GM23338 (cell line): ENCODE measurements around the gene S1PR2. TPM values are rescaled to one million over a fixed set of nuclear protein-coding genes. Genes with fewer than 3 reads are reported as not detected.

Experiments
- ATAC-seq: fragments of 200-7000 bp; cut with Tn5 transposase; 3 replicates; pipeline ENCODE4 v1.9.1; 2020
- DNase-seq: peaks from one replicate; pipeline ENCODE4 v3.0.0-alpha.2; 2015; ENCODE audit warnings: low spot score
- H2AFZ ChIP-seq: fragments of 200-600 bp; sonication (generic); 2 replicates; pipeline ENCODE4 v1.8.0; 2016; ENCODE audit warnings: antibody characterized with exemption, mild to moderate bottlenecking, moderate library complexity
- H3F3A ChIP-seq: fragments of 200-600 bp; sonication (generic); replicated peaks from 2 replicates; pipeline ENCODE4 v1.8.0; 2017; ENCODE audit warnings: antibody characterized with exemption, mixed run types, low read depth
- H3K27ac ChIP-seq: fragments of 200-600 bp; sonication (generic); 2 replicates; pipeline ENCODE4 v1.6.1; 2016; ENCODE audit warnings: low read depth
- H3K27me3 ChIP-seq: fragments of 200-600 bp; sonication (generic); 2 replicates; pipeline ENCODE4 v1.8.0; 2016; ENCODE audit warnings: mild to moderate bottlenecking, mixed run types, moderate library complexity; ENCODE audit not compliant: insufficient read depth
- H3K36me3 ChIP-seq: fragments of 200-600 bp; sonication (generic); 2 replicates; pipeline ENCODE4 v1.8.0; 2016; ENCODE audit warnings: mild to moderate bottlenecking; ENCODE audit not compliant: insufficient read depth
- H3K4me1 ChIP-seq: fragments of 200-600 bp; sonication (generic); 2 replicates; pipeline ENCODE4 v1.8.0; 2016; ENCODE audit warnings: mild to moderate bottlenecking, moderate library complexity; ENCODE audit not compliant: insufficient read depth
- H3K4me2 ChIP-seq: fragments of 200-600 bp; sonication (generic); 2 replicates; pipeline ENCODE4 v1.7.1; 2017; ENCODE audit warnings: mixed run types
- H3K4me3 ChIP-seq: fragments of 200-600 bp; sonication (generic); 2 replicates; pipeline ENCODE4 v1.6.1; 2016; ENCODE audit warnings: mixed run types
- H3K79me2 ChIP-seq: fragments of 200-600 bp; sonication (generic); replicated peaks from 2 replicates; pipeline ENCODE4 v1.8.0; 2017; ENCODE audit warnings: mild to moderate bottlenecking; ENCODE audit not compliant: insufficient read depth
- H3K9me2 ChIP-seq: fragments of 200-600 bp; sonication (generic); 2 replicates; pipeline ENCODE4 v1.8.0; 2017; ENCODE audit not compliant: insufficient read depth
- H4K20me1 ChIP-seq: fragments of 200-600 bp; sonication (generic); replicated peaks from 2 replicates; pipeline ENCODE4 v1.8.0; 2017; ENCODE audit warnings: mild to moderate bottlenecking; ENCODE audit not compliant: insufficient read depth
- H3K27ac Mint-ChIP-seq: 2 replicates; pipeline ENCODE4 v1.8.0; 2020; ENCODE audit warnings: inconsistent platforms, mild to moderate bottlenecking, moderate library complexity, mixed read lengths
- H3K27me3 Mint-ChIP-seq: 3 replicates; pipeline ENCODE4 v1.8.0; 2022; ENCODE audit warnings: low read depth, mild to moderate bottlenecking, moderate library complexity, mixed read lengths, inconsistent platforms; ENCODE audit not compliant: insufficient read depth, poor library complexity
- H3K36me3 Mint-ChIP-seq: 3 replicates; pipeline ENCODE4 v1.8.0; 2021; ENCODE audit warnings: low read depth, mild to moderate bottlenecking, inconsistent platforms, moderate library complexity, mixed read lengths
- H3K4me1 Mint-ChIP-seq: 3 replicates; pipeline ENCODE4 v1.8.0; 2020; ENCODE audit warnings: mild to moderate bottlenecking, inconsistent platforms, mixed read lengths
- H3K4me3 Mint-ChIP-seq: 3 replicates; pipeline ENCODE4 v1.8.0; 2021; ENCODE audit warnings: moderate library complexity, mild to moderate bottlenecking, inconsistent platforms, mixed read lengths
- H3K9me3 Mint-ChIP-seq: 3 replicates; pipeline ENCODE4 v1.8.0; 2020; ENCODE audit warnings: moderate library complexity, mild to moderate bottlenecking, inconsistent platforms, mixed read lengths
- CREB1 ChIP-seq: fragments of 250-450 bp; sonication (Bioruptor Pico); IDR thresholded peaks from 2 replicates; pipeline ENCODE4 v1.5.0; 2020; ENCODE audit warnings: low read depth, mild to moderate bottlenecking, moderate library complexity
- ETS1 ChIP-seq: IDR thresholded peaks from 2 replicates; pipeline ENCODE4 v1.6.1; 2016; ENCODE audit warnings: antibody characterized with exemption
- EZH2 ChIP-seq: fragments of 200-600 bp; sonication (generic); IDR thresholded peaks from one replicate; pipeline ENCODE4 v1.8.0; 2017; ENCODE audit warnings: antibody characterized with exemption, mild to moderate bottlenecking, low read depth; ENCODE audit not compliant: unreplicated experiment
- EZH2phosphoT487 ChIP-seq: fragments of 200-600 bp; sonication (generic); IDR thresholded peaks from one replicate; pipeline ENCODE4 v1.8.1; 2018; ENCODE audit warnings: antibody characterized with exemption; ENCODE audit not compliant: unreplicated experiment
- JUNB ChIP-seq: IDR thresholded peaks from one replicate; pipeline ENCODE4 v1.6.1; 2016; ENCODE audit warnings: antibody characterized with exemption; ENCODE audit not compliant: unreplicated experiment
- NANOG ChIP-seq: IDR thresholded peaks from 2 replicates; pipeline ENCODE4 v1.6.1; 2016; ENCODE audit warnings: antibody characterized with exemption, borderline replicate concordance
- POLR2AphosphoS5 ChIP-seq: IDR thresholded peaks from 2 replicates; pipeline ENCODE4 v1.6.1; 2016; ENCODE audit warnings: antibody characterized with exemption, low read depth
- REST ChIP-seq: IDR thresholded peaks from one replicate; pipeline ENCODE4 v1.6.1; 2018; ENCODE audit warnings: antibody characterized with exemption; ENCODE audit not compliant: unreplicated experiment
- STAT1 ChIP-seq: IDR thresholded peaks from one replicate; pipeline ENCODE4 v1.6.1; 2016; ENCODE audit warnings: antibody characterized with exemption; ENCODE audit not compliant: unreplicated experiment
- ZNF114 ChIP-seq: fragments of 250-450 bp; sonication (Bioruptor Pico); IDR thresholded peaks from 2 replicates; pipeline ENCODE4 v1.5.0; 2020; ENCODE audit warnings: mild to moderate bottlenecking, moderate library complexity
- ZNF331 ChIP-seq: fragments of 250-450 bp; sonication (Bioruptor Pico); IDR thresholded peaks from 2 replicates; pipeline ENCODE4 v1.5.0; 2020; ENCODE audit warnings: low read depth, mild to moderate bottlenecking, moderate library complexity
- polyA plus RNA-seq: library from polyadenylated mRNA; unstranded; fragments of >200 nt; fragmentation: Nextera tagmentation; extraction: Ambion mirVana; gene quantifications from 2 replicates; pipeline ENCODE4 v1.2.1, GENCODE V29; 2016
- total RNA-seq: library from RNA; depleted of rRNA; stranded (reverse); fragments of >200 nt; shearing (Covaris generic); gene quantifications from 2 replicates; pipeline ENCODE4 v1.2.3, GENCODE V29; 2014
- TF ChIP-seq, protein P1 (sequence below), 2 experiments: fragments of 200-600 bp in 1 of 2; sonication (generic) in 1 of 2; conservative IDR thresholded peaks; 2 replicates each; pipeline versions ENCODE4 v1.5.1 to v1.6.1; 2016 to 2017; ENCODE audit warnings: antibody characterized with exemption in 2 of 2, low read depth in 2 of 2, mild to moderate bottlenecking in 2 of 2, moderate library complexity in 1 of 2
- TF ChIP-seq, protein P2 (sequence below): fragments of 250-450 bp; sonication (Bioruptor Pico); IDR thresholded peaks from 2 replicates; pipeline ENCODE4 v1.5.0; 2020; ENCODE audit warnings: mild to moderate bottlenecking, moderate library complexity

The S1PR2 gene
- total and polyA plus RNA-seq, 2 experiments from 2014 or later = 9.2 to 13.9 TPM

DNA sequence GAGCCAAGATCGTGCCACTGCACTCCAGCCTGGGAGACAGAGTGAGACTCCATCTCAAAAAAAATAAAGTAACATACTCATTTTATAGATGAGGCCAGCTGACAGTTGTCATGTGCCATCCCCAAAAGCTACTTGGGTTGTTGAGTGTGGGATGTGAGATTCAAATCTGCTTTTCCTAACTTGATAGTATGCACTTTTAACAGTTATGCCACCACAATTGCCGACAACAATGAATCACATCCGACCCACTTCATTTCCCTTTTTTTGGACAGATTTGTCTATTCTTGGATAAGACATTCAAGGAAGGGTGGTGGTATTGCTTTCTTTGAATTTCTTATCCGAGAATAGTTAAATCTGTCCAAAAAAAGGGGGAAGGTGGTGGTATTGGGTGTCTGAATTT, 20.1 kb downstream of the S1PR2 start:
- no peaks in the 10 kb centered on the region; the same call in 2 of the 3 replicates for H3K36me3 Mint-ChIP-seq
- Histone ChIP-seq H3K27me3 (no peaks in the 10 kb centered on the region), H3K4me3 (no peak overlapping the region), H3K4me1 (no peaks in the 10 kb centered on the region), H4K20me1 (no peaks in the 10 kb centered on the region), H3K9me2 (no peaks in the 10 kb centered on the region), H2AFZ (no peak overlapping the region), H3K36me3 (no peaks in the 10 kb centered on the region), H3K27ac (no peak overlapping the region), H3K4me2 (no peak overlapping the region), H3K79me2 (no peaks in the 10 kb centered on the region), H3F3A (no peaks in the 10 kb centered on the region)
- ATAC-seq = no peak
- H3K4me1 Mint-ChIP-seq = peaks cover 4% of the 10 kb centered on the region; the same call in 2 of the 3 replicates
- H3K4me3 Mint-ChIP-seq = no peak overlapping the region
- H3K27ac Mint-ChIP-seq = no peak overlapping the region
- DNase-seq = no peak
- no peak for TF ChIP-seq ZNF114
- no peak for TF ChIP-seq REST
- TF ChIP-seq, protein P1, sequence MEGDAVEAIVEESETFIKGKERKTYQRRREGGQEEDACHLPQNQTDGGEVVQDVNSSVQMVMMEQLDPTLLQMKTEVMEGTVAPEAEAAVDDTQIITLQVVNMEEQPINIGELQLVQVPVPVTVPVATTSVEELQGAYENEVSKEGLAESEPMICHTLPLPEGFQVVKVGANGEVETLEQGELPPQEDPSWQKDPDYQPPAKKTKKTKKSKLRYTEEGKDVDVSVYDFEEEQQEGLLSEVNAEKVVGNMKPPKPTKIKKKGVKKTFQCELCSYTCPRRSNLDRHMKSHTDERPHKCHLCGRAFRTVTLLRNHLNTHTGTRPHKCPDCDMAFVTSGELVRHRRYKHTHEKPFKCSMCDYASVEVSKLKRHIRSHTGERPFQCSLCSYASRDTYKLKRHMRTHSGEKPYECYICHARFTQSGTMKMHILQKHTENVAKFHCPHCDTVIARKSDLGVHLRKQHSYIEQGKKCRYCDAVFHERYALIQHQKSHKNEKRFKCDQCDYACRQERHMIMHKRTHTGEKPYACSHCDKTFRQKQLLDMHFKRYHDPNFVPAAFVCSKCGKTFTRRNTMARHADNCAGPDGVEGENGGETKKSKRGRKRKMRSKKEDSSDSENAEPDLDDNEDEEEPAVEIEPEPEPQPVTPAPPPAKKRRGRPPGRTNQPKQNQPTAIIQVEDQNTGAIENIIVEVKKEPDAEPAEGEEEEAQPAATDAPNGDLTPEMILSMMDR (conservative IDR thresholded peaks at IDR 0.05; ENCODE audit: low read depth in 2 of 2) = no peak
- TF ChIP-seq NANOG = no peak
- no peak for TF ChIP-seq POLR2AphosphoS5
- TF ChIP-seq JUNB = no peak
- TF ChIP-seq EZH2phosphoT487 = no peak
- no peak for TF ChIP-seq EZH2
- no peak for TF ChIP-seq ETS1
- no peak for TF ChIP-seq ZNF331 (CRISPR knock-in tag)
- TF ChIP-seq, protein P2, sequence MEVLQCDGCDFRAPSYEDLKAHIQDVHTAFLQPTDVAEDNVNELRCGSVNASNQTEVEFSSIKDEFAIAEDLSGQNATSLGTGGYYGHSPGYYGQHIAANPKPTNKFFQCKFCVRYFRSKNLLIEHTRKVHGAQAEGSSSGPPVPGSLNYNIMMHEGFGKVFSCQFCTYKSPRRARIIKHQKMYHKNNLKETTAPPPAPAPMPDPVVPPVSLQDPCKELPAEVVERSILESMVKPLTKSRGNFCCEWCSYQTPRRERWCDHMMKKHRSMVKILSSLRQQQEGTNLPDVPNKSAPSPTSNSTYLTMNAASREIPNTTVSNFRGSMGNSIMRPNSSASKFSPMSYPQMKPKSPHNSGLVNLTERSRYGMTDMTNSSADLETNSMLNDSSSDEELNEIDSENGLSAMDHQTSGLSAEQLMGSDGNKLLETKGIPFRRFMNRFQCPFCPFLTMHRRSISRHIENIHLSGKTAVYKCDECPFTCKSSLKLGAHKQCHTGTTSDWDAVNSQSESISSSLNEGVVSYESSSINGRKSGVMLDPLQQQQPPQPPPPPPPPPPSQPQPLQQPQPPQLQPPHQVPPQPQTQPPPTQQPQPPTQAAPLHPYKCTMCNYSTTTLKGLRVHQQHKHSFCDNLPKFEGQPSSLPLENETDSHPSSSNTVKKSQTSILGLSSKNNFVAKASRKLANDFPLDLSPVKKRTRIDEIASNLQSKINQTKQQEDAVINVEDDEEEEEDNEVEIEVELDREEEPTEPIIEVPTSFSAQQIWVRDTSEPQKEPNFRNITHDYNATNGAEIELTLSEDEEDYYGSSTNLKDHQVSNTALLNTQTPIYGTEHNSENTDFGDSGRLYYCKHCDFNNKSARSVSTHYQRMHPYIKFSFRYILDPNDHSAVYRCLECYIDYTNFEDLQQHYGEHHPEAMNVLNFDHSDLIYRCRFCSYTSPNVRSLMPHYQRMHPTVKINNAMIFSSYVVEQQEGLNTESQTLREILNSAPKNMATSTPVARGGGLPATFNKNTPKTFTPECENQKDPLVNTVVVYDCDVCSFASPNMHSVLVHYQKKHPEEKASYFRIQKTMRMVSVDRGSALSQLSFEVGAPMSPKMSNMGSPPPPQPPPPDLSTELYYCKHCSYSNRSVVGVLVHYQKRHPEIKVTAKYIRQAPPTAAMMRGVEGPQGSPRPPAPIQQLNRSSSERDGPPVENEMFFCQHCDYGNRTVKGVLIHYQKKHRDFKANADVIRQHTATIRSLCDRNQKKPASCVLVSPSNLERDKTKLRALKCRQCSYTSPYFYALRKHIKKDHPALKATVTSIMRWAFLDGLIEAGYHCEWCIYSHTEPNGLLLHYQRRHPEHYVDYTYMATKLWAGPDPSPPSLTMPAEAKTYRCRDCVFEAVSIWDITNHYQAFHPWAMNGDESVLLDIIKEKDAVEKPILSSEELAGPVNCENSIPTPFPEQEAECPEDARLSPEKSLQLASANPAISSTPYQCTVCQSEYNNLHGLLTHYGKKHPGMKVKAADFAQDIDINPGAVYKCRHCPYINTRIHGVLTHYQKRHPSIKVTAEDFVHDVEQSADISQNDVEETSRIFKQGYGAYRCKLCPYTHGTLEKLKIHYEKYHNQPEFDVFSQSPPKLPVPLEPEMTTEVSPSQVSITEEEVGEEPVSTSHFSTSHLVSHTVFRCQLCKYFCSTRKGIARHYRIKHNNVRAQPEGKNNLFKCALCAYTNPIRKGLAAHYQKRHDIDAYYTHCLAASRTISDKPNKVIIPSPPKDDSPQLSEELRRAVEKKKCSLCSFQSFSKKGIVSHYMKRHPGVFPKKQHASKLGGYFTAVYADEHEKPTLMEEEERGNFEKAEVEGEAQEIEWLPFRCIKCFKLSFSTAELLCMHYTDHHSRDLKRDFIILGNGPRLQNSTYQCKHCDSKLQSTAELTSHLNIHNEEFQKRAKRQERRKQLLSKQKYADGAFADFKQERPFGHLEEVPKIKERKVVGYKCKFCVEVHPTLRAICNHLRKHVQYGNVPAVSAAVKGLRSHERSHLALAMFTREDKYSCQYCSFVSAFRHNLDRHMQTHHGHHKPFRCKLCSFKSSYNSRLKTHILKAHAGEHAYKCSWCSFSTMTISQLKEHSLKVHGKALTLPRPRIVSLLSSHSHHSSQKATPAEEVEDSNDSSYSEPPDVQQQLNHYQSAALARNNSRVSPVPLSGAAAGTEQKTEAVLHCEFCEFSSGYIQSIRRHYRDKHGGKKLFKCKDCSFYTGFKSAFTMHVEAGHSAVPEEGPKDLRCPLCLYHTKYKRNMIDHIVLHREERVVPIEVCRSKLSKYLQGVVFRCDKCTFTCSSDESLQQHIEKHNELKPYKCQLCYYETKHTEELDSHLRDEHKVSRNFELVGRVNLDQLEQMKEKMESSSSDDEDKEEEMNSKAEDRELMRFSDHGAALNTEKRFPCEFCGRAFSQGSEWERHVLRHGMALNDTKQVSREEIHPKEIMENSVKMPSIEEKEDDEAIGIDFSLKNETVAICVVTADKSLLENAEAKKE (CRISPR knock-in tag) = no peak
- TF ChIP-seq STAT1 = no peak
- no peak for TF ChIP-seq CREB1 (CRISPR knock-in tag)
- H3K9me3 Mint-ChIP-seq = peaks cover 11% of the 10 kb centered on the region
- no peaks in the 10 kb centered on the region for H3K27me3 Mint-ChIP-seq
